TTC549 (cell line): ENCODE measurements around the gene SLC25A26.

Experiments
- FAIRE-seq: peaks from 2 replicates; lab custom pipeline; 2012; peaks lifted over from hg19 to GRCh38; lab: Jason Lieb, UNC

Gene SLC25A26

DNA sequence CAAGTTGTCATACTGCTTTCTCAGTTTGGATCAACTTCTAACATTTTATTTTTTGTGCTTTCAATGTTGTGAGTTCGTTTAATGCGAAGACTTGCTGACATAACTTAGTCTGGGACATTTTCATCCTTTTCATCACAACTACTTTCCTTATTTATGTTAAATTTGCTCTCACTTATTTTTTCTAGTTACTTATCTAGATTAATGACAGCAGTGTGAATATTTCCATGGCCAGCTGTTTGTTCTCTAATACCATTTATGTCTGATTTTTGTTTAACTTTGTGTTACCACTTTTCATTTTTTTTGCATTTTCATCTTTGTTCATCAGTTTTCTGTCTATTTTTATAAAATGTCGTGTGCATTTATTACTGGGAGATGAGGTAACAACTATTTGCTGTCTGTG lies 6.2 kb downstream of the SLC25A26 start:
- FAIRE-seq = no peak

DNA sequence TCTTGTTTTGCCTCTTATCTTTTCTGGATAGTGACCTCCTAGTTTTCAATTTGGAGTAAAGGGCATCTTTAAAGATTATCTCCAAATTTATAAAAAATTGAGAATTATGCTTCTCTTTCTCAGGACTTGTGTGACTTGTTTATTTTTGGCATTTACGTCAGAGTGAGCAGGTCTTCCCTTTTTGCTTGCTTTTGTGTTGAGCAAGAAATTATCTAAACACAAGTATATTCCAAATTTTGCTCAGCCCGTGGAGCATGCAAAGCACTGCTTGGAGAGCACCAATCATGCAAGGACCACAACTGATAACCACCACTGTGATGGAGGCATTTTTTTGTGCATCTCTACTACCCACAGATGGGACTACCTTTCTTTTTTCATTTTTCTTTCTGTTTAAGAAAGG lies 7.1 kb downstream of the SLC25A26 start:
- FAIRE-seq = no peak

DNA sequence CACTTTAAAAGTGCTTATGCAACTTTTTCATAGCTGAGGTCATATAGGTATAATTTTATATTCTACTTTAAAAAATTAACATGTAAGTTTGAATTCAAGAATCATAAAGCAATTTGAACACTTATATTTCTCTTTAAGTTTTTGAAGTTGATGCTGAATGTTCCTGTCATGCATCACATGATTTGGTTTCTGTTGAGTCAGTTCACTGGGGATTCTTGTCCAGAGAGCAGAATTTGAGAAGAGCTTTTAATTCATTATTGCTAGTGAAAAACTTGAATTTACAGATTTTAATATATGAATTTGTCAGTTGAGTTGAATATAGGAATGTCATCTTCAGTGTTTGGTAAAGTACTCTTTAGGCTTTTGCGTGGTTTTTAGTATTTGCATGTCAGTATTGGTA lies 7.9 kb downstream of the SLC25A26 start:
- no peak for FAIRE-seq

DNA sequence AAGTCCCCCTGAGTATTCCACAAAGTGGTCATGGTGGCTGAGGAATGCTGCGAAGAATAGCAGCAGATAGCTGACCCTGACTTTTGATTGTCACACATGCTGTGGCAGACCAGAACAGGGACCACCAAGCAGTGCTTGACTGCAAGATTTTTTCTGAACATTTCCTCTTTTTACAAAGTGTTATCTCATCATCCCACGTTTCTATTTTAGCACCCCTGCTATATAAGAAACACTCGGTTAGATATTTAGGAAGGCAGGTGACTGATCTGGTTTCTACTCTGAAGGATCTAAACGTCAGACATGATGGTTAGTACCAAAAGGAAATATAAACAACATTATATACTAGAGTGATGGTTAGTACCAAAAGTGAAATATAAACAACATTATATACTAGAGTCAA lies 9.1 kb downstream of the SLC25A26 start:
- no peak for FAIRE-seq

DNA sequence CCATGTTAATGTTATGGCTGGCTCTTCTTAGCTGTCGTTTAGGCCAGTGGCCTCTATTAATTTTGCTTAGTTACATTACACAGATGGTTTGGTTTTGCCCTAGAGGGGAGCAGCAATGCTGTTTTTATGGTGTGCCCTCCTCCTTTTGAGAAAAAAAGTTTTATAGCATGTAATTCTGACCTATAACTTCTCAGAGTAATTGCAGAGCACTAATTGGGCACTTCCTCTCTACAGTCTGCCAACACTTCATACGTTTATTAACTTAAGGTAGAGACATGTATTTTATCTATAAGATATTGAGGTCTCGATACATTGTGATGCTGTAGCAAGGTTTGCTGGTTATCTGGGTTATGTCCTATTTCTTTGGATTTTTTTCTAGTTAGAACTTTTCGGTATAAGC lies 12.2 kb downstream of the SLC25A26 start:
- no peak for FAIRE-seq

DNA sequence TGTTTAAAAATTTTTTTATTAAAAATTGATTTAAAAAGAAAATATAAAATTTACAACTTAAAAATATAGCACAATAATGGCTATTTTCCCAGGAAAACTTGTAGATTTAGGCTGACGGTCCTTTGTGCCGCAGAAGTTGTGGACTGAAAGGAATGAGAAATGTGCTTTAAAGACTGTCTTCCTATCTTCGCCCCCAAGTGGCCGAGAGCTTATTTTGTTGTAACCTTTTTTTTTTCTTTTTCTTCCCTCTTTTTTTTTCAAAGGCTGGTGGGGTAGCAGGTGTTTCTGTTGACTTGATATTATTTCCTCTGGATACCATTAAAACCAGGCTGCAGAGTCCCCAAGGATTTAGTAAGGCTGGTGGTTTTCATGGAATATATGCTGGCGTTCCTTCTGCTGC lies 15.5 kb downstream of the SLC25A26 start:
- FAIRE-seq = no peak

DNA sequence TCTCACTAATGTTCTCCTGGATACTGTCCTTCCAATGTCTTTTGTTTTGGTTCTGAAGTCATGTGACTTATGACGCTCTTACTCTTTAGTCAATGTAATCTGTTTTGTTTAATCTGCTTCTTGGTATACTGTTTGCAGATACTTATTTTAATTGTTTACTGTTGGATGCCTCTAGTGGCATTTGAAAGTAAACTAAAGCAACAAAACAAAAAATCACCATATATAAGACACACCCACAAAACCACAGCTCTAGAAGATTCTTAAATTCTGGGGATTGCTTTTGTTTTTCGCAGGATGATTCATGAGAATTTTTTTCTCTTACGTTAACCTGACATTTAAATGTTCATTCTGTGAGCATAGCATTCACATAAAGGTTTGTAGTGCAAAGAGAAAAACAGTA lies 16.8 kb downstream of the SLC25A26 start:
- FAIRE-seq = no peak

DNA sequence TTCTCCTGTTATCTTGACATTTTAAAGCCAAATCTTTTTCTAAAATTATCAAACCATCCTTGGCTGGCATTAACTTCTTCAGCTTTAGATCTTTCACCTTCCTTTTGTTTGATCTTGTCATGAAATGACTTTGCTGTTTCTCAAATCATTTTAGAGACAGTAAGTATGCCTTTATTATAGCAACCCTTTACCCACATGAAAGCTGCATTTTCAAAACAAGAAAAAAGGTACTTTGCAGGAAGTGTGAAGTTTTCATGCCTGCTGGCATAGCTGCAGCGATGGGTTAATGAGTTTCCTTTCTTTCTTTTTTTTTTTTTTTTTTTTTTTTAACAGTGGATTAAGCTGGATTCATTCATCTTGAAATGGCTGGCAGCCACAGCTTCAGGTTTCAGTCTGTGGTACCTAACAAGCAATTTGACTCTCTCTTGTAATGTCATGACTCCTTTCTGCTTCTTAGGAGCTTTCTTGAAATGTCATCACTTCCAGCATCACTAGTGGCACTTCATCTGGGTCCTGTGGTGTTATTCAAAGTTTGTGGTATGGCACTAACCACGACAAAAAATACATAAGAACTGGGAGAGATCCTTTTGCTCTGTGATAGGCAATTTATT lies 18.8 kb downstream of the SLC25A26 start:
- no peak for FAIRE-seq

DNA sequence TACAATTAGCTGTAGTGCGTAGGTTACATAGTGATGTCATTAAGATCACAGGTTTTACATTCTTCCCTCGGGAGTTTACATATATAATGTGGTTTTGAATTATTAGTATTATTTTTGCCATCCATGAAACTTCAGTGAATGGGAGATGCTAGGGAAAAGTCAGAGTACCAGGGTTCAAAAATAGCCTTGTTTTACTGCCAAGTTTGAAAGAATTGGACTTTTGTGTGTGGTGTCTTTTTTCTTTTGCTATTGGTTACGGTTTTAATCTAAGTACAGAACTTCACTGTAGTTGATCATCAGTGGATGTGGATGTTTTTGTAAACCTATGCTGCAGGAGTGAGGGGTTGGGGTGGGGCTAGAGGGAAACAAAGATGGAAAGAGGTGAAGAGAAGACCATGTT lies 20.7 kb downstream of the SLC25A26 start:
- no peak for FAIRE-seq

DNA sequence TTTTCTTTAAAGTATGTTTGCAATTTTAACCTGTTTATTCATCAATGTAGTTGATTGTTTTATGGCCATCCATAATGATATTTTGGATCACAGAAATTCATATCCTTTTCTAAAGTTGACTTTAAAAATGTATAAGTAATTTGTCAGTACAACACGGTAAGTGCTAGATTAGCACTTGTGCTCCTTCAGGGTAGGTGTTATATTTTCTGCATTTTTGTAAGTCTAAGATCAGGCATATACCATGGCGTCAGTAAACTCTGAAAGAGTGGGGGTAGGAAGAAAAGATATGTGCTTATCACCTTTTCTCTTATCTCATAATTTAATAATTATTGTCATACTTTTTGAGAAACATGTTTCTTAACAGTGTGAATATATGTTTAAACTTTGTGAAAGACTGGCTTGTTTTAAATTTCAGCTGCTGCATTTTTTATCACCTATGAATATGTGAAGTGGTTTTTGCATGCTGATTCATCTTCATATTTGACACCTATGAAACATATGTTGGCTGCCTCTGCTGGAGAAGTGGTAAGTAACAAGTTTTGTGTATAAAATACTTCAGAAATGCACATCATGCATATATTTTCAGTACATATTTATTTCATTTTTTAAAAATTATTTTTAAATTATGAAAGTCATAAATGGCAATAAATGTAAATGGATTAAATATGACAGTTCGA lies 22.1 kb downstream of the SLC25A26 start:
- FAIRE-seq = no peak

DNA sequence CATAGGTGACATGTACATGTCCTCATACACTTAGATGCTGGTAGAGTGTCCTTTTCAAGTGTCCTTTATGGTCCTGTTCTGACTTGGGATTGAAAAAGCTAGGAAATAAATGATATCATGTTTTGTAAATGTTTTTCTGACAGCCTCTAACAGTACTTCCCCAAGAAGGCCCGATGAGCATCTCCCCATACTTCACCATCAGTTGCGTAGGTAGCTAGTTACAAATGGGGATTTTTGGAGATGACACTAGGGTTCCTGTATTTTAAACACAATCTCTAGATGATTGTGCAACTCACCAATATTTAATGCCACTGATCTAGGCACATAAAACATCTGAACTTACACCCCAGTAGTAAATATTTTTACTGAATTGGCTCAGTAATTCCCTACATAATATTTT lies 27.8 kb downstream of the SLC25A26 start:
- FAIRE-seq = no peak

DNA sequence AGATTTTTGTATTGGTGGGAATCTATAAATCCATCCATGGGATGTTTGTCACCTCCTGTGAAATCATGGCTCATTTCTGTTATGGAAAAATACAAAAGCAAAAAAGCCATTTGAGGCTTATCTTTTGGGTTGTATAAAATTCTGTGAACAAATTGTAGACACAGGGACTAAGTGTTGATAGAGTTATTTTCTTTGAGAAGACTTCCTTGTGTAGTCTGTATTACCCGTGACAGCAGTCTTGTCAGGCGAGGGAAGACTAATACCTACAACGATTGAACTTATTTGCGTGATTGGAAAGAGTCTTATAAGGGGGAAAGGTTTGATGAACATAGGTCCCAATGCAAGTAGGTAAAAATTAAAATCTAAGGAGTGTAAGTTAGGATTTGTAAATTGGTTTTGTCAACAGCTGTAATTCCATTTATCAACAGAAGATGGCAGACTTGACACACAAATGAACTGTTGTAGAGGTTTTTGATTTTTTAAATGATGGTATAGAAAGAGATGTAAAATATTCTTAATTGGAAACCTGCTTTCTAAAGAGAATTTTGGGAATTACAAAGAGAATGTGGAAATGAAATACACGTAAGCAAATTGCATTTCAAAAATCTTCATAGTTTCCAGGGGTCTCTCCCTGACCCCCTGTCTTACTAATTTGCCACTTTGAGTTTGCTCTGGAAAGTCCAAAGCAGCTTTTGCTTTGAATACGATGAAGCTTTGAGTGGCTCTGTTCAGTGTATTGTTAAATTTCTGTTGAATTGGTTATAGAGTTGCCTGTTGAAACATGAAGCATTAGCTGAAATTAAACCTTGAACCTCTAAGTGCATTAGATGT lies 33.2 kb downstream of the SLC25A26 start:
- FAIRE-seq = peak; percentile 89

DNA sequence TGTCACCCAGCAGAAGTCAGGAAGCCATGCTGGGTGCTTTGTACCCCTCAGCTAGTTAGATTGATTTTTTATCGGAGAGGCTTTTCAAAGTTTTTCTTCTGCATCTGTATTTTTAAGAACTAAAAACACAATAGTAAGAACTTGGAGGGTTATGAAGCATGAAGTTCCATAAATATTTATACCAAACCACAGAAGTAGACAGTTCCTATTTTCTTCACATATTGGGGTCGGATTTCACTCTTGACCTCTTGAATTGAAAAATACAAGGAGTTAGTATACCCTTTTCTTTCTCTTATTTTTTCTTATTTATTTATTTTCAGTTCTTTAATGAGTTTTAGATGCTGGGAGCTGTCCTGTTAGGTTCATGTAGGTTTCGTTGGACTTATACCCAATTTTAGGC lies 35.1 kb downstream of the SLC25A26 start:
- no peak for FAIRE-seq

DNA sequence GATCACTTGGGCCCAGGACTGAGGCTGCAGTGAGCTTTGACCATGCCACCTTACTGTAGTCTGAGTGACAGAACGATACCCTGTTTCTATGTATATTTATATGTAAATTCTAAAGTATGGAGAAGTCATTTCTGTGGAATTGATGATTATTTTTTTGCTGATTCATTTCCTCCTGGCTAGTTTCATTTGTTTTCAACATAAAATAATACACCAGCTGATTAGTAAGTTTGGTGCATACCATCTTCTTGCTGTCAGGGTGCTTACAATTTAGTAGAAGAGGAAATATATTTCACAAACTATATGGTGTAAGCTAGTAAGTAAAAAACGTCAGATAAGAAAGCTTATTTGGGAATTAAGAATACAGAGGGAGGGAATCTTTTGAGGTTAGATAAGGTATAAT lies 36.0 kb downstream of the SLC25A26 start:
- FAIRE-seq = no peak

DNA sequence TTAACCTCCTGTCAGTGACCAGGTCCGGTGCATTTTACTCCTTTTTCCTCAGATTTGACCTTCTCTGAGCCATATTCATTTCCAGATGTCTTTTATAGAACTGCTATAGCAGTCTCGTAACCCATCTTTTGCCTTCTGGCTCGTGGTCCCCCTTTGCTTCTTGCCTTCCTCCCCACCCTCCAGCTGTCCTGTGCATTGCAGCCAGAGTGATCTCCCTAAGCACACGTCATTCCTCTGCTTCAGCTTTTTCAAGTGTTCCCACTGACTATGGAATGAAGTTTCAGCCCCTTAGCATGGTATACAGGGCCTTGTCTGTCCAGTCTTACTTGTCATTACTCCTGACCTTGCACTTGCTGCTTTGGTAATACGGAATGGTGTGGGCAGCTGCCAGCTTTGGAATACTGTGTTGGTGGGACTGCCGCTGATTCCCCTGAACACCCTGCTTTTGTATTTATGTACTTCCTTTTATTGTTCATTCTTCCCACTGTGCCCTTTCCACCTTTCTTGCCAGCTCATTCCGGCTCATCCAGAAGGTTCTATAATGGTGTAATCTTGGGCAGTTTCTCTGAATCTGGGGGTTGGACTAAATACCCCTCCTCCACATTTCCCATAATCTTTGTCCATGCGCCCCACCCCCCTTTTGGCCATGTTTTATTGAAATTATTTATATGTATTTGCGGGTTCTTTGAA lies 38.9 kb downstream of the SLC25A26 start:
- FAIRE-seq = no peak

DNA sequence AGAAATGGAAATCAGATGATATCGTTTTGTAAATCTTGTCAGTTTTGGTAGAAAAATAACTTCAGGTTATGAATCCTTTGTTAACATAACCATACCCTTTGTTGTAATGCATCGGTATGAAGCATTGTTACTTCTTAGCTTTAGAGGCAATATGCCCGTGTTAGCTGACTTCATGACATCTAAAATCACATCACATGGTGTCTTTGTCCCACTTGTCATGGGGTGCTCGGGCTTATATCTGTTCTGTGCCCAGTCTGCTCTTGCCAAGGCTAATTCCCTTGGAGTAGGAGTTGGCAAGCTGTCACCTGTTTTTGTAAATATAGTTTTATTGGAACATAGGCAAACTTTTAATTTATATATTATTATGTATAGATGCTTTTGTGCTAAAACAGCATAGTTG lies 39.6 kb downstream of the SLC25A26 start:
- no peak for FAIRE-seq

DNA sequence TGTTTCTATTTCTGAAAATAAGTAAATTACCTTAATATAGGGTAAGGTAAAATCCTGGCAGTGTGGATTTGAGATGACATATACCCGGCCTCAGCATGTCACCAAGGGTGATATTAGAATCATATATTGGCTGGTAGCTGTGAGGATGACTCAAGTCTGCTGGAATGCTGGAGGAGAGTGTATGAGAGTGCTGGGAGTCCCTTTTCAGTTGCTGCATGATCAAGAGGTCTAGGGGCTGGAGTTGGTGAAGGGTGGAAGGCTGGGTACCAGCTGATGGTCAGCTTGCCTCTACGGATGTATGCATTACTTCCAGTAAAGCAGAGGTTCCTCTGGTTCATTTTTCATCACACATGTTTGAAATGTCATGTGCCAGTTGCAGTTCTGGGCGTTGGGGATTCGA lies 40.6 kb downstream of the SLC25A26 start:
- FAIRE-seq = no peak

DNA sequence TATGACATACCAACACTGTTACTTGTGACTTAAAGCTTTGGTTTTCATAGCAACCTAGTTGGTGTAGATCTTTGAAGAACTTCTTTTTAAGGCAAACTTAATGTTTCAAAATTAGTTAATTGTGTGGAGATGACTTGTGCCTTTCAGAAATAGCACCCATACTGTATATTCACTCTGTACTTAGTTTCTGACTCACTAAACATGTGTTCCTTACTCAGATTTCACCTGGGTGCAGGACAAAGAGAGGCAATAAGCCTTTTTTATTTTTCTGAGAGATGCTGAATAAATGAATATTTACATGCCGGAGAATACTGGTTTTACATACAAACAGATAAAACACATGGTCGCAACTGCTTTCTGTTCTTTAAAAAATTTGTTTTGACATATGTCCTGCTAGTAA lies 44.8 kb downstream of the SLC25A26 start:
- no peak for FAIRE-seq

DNA sequence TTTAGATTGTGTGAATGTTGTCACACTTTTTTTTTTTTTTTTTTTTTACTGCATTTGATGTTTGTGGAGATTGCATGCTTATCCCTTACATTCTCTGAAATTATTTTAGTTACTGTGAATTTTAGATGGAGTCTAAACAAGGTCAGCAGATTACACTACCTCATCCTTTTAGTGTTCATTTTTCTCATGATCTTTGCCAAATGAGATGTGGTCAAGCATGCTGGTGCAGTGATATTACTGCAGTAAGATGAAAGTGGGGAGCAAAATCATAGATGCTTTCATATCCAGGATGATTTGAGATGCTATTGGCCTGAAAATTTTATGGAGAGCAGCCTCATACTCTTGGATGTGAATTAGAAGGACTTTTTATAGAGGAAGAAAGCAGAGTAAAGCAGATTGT lies 45.8 kb downstream of the SLC25A26 start:
- FAIRE-seq = no peak

DNA sequence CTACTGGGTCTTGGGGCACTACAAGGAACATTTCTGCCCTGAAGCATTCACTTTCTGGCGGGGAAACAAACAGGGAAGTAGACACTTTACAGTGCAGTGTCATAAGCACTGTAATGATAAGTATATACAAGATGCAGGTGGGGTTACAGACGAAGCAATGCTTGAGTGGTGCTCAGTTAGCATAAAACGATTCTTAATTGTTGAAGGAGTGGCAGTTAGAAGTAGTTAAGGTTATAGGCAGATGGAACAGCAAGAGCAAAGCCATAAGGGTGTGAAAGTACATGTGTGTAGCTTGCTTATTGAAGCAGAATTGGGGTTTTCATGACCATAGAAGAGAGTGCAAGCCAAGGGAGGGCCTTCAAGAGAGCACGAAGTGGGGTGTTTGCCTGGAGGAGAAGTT lies 46.2 kb downstream of the SLC25A26 start:
- no peak for FAIRE-seq

DNA sequence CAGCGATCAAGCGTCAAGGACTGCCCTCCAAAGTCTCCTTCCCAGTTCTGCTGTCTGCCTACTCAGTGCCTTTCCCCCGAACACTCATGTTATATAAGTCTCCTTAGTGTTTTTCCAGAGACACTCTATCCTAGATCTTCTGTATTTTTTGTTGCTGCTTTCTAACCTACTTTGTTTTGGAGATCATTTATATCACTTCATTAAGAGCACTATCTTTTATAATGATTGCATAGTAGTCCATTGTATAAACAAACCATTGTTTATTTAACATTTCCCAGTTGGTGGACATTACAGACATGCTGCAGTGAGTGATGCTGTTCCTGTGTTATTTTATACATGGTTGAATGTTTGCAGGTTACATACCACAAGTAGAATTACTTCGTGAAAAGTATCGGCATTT lies 47.1 kb downstream of the SLC25A26 start:
- FAIRE-seq = no peak

DNA sequence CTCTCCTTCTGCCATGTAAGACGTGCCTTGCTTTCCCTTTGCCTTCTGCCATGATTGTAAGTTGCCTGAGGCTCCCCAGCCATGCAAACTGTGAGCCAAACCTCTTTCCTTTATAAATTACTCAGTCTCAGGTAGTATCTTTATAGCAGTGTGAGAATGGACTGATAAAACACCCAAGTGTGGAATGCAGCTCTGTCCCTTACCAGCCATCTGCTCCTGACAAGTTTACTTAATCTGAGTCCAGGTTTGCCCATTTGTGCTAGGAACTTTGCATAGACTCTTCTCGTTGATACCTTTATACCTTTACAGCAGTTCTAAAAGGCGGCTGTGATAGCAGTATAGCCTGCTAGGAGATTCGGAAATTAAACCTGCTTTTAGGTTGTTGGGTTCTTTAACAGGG lies 48.1 kb downstream of the SLC25A26 start:
- no peak for FAIRE-seq

DNA sequence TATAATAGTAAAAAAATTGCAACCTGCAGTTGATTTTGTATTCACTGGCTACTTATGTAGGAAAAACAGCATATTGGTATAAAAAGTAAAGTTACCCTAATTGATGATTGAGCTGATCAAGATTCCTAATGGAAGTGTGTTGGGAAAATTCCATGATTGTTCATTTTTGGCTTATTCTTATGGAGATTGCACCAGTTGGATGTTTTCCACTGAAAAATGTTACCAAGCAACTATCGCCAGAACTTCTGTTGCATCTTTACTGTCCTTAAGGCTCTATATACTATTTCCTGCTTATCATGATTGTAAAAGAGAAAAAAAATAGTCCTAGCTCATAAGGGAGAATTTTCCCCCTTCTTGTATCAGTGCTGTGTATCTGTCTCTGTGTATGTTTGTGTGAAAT lies 48.6 kb downstream of the SLC25A26 start:
- FAIRE-seq = no peak
